Right ventricle myocardium superior (tissue), 1 donor: ENCODE measurements around the gene WDR59. TPM values are rescaled to one million over a fixed set of nuclear protein-coding genes. Genes with fewer than 3 reads are reported as not detected.
A peak's percentile ranks its signal among the peaks of the same experiment; 100 is the strongest.
"Not testable (repeated sequence)": the region's sequence is repeated elsewhere in the genome, so short reads cannot be mapped to it uniquely, and the experiment has no call there.

ENCODE experiments used
- ATAC-seq: fragments of 200-7000 bp; cut with Tn5 transposase; one replicate; pipeline ENCODE4 v1.9.1; 2020; ENCODE audit warnings: mild to moderate bottlenecking; ENCODE audit not compliant: poor library complexity
- DNase-seq: peaks from one replicate; pipeline ENCODE4 v3.0.0-alpha.2; 2020
- intact Hi-C: fragments of 100-400 bp; cut with DNase I; formaldehyde crosslinking; loops from one replicate; pipeline ENCODE4 v1.11.2; 2022
- total RNA-seq: library from RNA; stranded (reverse); fragmentation: NEBNext Ultra II Directional; extraction: Animal tissue kit (Norgen Biotek cat#: 25700); gene quantifications from one replicate; pipeline ENCODE4 v1.2.1, GENCODE V29; 2021
- donor health status: DM: no; HTN: yes; CAD: no; lungs with severe emphysema.

Gene WDR59
- total RNA-seq, 1 donor from 2014 or later: 55.1 TPM

DNA sequence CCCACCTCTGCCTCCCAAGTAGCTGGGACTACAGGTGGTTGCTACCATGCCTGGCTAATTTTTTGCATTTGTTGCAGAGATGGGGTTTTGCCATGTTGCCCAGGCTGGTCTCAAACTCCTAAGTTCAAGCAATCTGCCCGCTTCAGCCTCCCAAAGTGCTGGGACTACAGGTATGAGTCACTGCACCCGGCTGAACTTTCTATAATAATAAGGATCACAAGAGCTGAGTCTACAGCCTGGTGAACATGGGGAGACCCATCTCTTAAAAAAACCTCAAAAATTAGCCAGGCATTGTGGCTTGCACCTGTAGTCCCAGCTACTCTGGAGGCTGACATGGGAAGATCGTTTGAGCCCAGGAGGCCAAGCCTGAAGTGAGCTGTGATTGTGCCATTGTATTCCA lies 53.5 kb downstream of the WDR59 start:
- DNase-seq (no peak), ATAC-seq (no peak)
- intact Hi-C loops: no loop called here

DNA sequence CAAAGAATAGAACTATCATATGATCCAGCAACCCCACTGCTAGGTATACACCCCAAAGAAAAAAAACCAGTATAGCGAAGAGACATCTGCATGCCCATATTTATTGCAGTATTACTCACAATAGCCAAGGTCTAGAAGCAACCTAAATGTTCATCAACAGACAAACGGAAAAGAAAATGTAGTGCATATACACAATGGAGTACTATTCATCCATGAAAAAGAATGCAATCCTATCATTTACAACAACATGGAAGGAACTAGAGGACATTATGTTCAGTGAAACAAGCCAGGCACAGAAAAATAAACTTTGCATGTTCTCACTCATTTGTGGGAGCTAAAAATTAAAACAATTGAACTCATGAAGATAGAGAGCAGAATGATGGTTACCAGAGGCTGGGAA lies 55.3 kb downstream of the WDR59 start:
- ATAC-seq (no peak), DNase-seq (no peak)
- intact Hi-C loops: no loop called here

DNA sequence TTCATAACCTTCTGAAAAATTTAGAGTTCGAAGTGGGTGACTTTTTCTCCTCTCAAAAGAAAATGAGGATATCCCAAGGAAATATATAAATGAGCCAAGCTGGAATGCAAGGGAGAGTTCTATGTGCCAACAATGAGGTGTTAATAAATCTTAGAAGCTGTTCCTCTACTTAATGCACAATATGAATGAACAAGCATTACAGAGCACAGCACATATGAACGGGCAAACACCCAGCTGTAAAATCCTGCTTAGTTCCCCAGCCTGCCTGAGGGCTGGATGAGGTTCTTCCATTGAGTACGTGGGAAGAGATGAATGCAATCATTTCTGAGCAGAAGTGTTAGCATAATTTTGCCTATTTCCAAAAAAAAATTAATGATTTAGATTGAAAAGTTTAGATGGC lies 58.1 kb downstream of the WDR59 start:
- intact Hi-C loops: no loop called here
- no peak for DNase-seq
- ATAC-seq: no peak

DNA sequence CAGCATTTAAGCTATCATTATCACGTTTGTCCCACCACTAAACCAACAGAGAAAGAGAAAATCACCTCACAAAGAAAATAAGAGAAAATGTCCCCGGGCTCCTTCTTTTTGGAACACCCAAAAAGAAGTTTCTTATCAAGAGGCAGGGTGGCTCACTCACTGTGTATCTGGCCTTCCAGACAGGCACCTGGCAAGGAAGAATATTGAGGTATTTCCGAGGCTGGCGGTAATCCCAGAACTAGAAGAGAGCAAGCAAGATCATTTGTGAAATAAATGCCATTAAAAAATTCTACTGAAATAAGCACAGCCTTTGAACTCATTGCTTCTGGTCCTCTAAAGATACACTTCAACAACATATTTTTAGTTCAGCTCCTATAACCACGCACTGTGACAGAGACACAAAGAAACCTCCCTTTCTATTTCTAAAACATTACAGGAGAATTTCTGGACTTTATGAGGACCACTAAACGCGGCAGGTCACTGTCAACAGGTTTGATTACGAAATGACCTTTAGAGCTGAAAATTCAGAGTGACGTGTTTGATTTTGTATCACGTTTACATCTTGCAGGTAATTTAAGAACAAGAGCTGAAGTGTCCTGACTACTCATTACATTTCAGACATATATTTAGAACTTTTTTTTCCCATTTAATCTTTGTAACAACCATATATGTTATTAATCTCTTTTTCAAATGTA lies 61.0 kb downstream of the WDR59 start:
- intact Hi-C loops: no loop called here
- ATAC-seq (peak; percentile 37), DNase-seq (no peak)

DNA sequence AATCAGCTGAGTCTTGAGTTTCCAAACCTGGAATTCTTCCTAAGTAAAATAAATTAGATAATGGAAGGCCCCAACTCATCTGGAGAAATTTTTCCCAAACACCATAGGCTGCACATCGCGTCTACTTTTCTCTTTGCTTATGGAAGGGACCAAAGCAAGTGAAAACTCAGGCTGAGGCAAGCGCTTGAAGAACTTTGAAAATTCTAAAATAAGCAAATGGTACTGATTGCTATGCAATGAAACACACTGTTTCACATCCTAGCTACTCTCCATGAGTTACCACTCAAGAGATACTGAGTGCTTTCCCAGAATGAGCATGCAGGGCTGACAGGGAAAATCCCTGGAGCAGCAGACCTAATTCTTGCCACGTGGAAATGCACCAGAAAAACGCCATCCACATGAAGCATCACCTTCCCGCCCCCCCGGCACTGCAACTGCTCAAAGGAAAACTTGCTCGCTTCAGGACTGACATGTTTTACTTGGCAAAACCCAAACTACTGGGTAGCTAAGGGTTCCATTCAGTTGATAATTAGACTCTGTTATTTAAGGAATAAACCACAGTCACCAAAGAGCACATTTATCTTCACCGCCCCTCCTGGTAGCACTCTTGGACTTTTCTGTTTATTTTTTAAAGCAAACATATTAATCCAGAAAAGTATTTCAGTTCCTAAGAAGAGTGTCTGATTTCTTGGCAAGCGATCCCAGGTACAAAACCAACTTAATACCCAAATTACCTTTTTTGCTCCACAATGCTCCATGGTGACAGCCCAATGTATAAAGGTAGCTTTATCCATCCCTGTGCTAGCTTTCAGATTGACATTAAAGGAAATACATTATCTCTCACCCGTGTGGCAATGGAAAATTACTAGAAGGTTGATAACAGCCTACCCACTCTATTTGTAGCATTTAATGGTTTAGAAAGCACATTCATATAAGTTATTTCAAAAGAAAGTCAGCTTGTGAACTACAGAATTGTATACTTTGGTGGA lies 62.5 kb downstream of the WDR59 start:
- intact Hi-C loops: no loop called here
- ATAC-seq (peak; percentile 38), DNase-seq (no peak)

DNA sequence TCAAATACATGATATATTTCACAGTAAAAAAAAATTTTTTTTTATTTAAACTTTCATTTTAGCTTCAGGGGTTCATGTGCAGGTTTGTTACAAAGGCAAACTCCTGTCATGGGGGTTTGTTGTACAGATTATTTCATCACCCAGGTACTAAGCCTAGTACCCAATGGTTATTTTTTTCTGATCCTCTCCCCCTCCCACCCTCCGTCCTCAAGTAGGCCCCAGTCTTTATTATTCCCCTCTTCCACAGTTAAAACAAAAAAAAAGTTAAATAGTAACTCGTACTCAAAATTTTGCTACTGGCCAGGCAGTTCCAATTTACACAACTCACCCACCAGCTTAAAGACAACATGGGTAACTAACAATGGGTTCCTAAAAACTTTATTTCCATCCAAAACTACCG lies 63.9 kb downstream of the WDR59 start:
- no peak for DNase-seq
- intact Hi-C loops: no loop called here
- no peak for ATAC-seq

DNA sequence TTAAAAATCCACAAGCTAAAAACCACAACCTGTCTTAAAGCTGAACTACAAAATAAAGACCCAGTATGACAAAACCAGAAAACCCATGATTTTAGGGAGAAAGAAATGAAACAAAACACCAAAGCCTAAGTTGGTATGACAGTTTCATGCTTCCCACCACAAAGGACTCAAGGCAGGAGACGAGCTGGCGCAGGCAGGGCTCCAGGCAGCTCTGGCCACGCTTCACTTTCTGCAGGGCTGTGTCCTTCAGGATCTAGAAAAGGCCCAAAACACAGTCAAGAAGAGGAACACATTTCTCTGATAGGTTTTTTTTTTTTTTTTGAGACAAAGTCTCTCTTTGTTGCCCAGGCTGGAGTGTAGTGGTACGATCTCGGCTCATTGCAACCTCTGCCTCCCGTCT lies 75.3 kb downstream of the WDR59 start:
- intact Hi-C loops: no loop called here
- DNase-seq: no peak
- ATAC-seq: no peak

DNA sequence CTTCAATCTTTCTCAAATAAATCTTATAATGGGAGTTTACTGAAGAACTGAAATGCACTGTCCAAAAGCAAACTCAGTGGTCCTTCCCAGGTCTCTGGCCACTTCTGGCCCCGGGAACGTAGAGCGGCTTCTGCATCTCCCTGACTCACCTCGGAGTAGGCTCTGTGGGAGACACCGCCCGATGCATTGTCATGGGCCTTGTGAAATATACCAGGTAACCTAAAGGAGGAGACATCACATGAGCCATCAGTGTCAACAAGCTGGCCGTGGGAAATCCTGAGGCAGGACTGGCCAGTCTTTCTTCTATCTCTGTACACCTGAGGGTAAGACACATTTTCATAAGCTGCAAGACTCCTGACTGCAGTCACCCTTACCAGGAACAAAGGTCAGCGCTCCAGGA lies 76.2 kb downstream of the WDR59 start:
- DNase-seq, intact Hi-C loops, ATAC-seq: not testable (repeated sequence)

DNA sequence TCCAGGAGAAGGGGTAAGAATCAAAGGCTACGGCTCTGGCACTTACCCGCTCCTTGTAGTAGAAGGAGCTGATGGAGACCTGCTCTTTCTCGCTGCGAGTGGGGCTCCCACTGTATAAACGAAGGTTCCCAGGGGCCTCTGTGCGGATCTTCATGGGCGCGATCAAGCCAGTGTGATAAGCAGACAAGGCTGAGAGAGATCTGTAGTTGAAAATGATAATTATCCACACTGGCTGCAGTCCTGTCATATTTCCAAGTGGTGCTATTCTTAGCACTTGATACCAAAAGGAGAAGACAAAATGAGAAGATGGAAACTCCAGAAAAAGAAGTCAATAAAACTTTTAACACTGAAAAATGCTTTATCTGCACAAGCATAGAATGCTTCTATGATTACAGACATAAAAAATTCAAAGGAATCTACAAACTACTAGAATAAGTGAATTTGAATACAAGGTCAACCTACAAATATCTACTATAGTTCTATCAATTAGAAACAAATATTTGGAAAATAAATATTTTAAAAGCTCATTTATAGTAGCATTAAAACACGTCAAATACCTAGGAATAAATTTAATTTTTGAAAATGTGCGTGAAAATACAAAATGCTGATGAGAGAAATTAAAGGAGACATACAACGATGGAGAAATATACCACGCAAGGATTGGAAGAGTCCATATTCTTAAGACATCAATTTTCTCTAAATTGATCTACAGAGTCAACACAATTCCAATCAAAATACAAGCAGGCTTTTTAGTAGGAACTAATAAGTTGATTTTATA lies 80.8 kb downstream of the WDR59 start:
- ATAC-seq (peak; percentile 51), DNase-seq (no peak)
- intact Hi-C loops: no loop called here

DNA sequence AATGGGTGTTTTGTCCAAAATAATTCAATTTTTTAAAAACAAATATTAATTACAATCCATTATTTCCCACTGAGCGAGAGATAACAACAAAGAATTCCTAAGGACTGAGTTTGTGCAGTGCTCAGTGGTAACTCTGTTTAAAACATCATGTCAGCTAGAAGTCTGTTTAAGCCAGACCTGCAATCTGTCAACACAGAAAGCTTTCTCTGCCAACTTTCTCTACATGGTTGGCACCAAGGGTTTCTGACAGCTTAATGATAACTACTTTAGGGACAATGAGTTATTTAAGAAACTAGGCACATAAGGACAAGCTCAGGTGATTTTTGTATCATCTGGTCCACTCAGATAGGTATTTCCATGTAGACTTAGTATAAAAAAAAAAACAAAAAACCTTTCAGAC lies 81.8 kb downstream of the WDR59 start:
- ATAC-seq (peak; percentile 90), DNase-seq (no peak)
- intact Hi-C loops: no loop called here

DNA sequence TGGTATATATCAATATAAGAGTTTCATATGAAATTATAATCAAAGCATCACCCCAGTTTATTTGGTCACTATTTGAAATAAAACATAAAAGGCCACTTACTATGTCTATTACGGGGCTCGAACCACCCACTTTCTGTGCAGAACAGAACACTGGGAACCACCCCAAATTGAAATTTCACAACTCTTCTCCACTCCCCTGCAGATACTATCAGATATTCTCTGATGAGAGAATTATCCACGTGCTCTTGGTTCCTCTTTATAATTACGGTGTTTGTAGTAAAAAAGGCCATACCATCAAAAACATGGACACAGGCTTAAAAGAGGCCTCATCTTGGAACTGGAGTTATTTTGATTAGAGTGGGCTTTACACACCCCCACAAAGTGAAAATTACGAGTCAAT lies 82.8 kb downstream of the WDR59 start:
- DNase-seq (no peak), ATAC-seq (no peak)
- intact Hi-C loops: no loop called here

DNA sequence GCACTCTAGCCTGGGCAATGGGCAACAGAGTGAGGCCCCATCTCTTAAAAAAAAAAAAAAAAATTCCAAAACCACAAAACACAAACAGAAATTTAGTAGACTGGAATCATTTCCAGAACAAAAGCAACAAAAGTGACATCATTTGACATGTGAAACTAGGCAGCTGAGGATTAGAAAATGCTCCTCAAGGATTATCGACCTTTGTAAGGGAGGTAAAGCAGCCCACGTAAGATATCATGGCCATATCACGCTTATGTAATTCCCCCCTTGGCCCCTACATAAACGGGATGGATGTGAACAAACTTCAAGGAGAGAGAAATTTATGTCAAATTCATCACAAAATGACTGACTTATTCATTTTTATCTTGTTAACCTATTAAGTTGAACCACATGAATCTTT lies 83.3 kb downstream of the WDR59 start:
- ATAC-seq (no peak), DNase-seq (no peak)
- intact Hi-C loops: no loop called here

DNA sequence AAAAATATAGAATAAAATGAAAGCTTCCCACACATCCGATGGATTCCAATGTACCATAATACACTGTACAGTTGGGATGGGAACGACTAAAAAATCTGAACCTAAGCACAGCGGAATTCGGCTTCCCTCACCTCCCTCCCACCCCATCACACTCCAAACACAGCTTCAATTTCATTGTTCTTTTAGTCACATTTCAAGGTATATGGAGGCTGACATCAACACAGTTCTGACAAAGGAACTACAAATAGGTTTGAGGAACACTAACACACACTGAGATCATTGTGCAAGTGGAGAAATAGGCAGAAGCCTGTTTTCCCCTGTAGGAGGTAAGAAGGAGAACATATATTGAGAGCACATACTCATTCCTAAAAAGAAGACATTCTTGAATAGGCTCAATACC lies 85.1 kb downstream of the WDR59 start:
- intact Hi-C loops: no loop called here
- ATAC-seq (no peak), DNase-seq (no peak)

DNA sequence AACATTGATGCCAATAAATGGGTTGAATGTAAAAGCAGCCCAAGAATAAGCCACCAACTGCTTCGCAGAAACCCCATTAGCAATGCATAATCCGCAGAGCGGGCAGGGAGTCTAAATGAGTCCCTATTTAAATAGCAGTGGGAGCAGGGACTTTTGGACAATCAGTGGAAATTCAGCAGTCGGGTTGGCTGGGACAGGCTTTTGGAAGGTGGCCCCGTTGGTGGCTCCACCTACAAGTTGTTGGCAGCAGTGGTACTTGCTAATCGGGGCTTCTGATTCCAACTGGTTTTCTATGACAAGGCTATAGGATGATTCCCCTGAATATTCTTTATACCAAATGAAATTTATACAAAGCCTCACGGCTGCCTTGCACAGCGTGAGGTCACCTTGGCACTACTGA lies 86.3 kb downstream of the WDR59 start:
- ATAC-seq: peak; percentile 36
- intact Hi-C loops: no loop called here
- no peak for DNase-seq

DNA sequence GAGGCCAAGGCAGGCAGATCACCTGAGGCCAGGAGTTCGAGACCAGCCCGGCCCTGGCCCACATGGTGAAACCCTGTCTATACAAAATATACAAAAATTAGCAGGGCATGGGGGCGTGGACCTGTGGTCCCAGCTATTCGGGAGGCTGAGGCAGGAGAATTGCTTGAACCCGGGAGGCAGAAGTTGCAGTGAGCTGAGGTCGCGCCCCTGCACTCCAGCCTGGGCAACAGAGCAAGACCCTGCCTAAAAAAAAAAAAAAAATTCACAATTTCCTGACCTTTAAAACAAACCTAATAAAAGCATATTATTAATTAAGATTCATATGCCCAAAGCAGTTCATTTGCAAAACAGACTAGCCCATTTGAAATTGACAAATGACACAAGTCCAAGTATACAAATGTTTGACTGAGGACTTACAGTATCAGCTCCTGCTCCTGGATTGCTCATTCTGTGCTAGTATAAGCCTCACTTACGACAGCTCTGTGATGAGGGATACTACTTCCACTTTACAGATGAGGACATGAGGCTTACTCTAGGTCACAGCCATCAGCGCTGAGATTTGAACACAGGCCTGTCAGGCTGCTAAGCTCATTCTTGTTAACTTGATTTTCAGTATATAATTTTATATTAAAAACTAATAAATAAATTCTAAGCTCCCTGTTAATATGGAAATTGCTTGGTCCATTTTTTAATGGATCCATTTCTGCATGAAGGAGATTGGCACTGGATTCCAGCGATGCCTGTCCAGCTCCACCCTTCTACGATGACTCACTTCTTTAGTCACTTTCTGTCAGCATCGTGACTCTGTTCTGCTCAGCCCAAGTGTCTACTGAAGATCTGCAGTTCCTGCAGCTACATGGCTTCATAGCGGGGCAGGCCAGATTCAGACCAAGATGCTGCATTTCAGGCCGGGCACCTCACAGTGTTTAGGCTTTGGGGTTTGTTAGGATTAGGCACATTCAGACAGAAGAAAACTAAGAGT lies 88.2 kb downstream of the WDR59 start:
- DNase-seq: no peak
- peak; percentile 45 for ATAC-seq
- intact Hi-C loops: no loop called here

DNA sequence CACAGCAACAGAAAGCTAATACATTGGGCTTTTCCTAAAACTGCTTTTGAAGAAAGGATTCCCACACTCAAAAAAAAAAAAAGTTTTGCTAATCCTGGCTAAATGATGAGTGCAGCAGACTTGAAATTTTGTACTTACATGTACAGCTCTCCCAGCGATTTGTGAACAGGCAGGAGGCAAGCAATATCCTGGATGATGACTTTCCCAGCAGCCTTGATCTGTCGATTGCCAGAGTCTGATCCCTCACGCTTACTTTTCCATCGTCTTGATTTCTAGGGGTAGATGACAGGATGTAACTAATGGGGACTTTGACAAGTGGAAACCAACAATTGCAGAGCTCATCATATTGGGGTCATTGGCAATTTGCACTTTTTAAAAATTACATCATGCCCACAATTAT lies 91.4 kb downstream of the WDR59 start:
- ATAC-seq: no peak
- intact Hi-C loops: no loop called here
- no peak for DNase-seq

DNA sequence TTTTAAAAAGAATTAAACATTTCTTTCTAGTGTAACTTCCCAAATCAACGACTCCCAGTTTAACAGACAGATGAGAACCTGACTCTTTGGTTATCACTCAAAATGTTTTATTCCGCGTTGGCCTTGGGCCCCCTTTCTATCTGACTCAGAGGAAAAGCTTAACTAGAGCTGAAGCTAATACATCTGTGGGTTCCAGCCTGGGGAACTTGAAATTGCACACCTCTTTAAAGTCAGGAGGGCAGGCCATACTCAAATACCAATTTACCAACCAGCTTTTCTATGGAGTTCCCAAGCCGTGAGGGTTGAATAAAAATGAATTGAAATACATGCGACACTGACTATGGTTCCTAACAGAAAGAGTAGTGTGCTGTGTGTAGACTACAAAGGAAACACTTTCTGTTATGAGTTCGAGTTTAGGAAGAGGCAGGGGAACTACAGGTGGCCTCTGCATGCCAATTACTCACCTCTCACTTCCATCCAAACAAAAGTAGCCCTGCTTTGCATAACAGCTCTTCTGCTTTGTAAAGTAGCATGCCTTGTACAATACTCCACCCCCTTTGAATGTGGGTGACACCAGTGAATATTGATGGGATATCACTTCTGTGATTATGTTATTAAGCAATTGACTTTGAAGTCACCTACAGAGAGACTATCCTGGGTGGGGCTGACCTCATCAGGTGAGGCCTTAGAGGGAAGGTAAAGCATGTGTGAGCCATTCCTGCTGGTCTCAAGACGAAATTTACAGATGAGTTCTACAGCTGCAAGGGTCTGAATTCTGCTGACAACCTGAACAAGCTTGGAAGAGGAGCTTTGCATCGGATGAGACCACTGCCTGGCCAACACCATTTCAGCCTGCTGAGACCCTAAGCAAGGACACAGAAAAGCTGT lies 92.1 kb downstream of the WDR59 start:
- ATAC-seq (no peak), DNase-seq (no peak)
- intact Hi-C loops: no loop called here
